Cardiac muscle cell (in vitro differentiated cells and primary cell): ENCODE results near the gene MAD1L1. TPM values are rescaled to one million over a fixed set of nuclear protein-coding genes. Genes with fewer than 3 reads are reported as not detected.

Experiments
- DNase-seq, 2 donors: peaks; one replicate each; pipeline versions ENCODE4 v3.0.0 to v3.0.0-alpha.2; 2010 to 2017; ENCODE audit warnings: low read depth in 1 of 2, low spot score in 1 of 2
- H3K27ac ChIP-seq: fragments of 200-600 bp; sonication (generic); 2 replicates; pipeline ENCODE4 v1.5.1; 2016
- H3K27me3 ChIP-seq: fragments of 200-600 bp; sonication (generic); 2 replicates; pipeline ENCODE4 v1.6.0; 2016; ENCODE audit warnings: control low read depth
- H3K36me3 ChIP-seq: fragments of 200-600 bp; sonication (generic); 2 replicates; pipeline ENCODE4 v1.5.1; 2016; ENCODE audit warnings: control low read depth
- H3K4me1 ChIP-seq: fragments of 200-600 bp; sonication (generic); 2 replicates; pipeline ENCODE4 v1.8.1; 2017; ENCODE audit warnings: low read depth, mild to moderate bottlenecking, mixed run types
- H3K4me3 ChIP-seq: fragments of 200-600 bp; sonication (generic); 2 replicates; pipeline ENCODE4 v1.5.1; 2016; ENCODE audit warnings: mild to moderate bottlenecking
- H3K9me3 ChIP-seq: fragments of 200-600 bp; sonication (generic); 2 replicates; pipeline ENCODE4 v1.5.1; 2017; ENCODE audit warnings: low read depth, mild to moderate bottlenecking, control low read depth
- polyA plus RNA-seq: library from polyadenylated mRNA; unstranded; fragments of >200 nt; fragmentation: Nextera tagmentation; extraction: Ambion mirVana; gene quantifications from 2 replicates; pipeline ENCODE4 v1.2.1, GENCODE V29; 2016
- total RNA-seq: library from RNA; depleted of rRNA; stranded (reverse); fragments of >200 nt; gene quantifications from 2 replicates; pipeline ENCODE4 v1.2.3, GENCODE V29; 2016
- TF ChIP-seq, protein P1 (sequence below): IDR thresholded peaks from 2 replicates; pipeline ENCODE4 v1.5.1; 2012; ENCODE audit warnings: low read depth, mild to moderate bottlenecking, low read length

Gene MAD1L1
- total and polyA plus RNA-seq, 2 experiments from 2014 or later: 38.3 to 56.2 TPM

DNA sequence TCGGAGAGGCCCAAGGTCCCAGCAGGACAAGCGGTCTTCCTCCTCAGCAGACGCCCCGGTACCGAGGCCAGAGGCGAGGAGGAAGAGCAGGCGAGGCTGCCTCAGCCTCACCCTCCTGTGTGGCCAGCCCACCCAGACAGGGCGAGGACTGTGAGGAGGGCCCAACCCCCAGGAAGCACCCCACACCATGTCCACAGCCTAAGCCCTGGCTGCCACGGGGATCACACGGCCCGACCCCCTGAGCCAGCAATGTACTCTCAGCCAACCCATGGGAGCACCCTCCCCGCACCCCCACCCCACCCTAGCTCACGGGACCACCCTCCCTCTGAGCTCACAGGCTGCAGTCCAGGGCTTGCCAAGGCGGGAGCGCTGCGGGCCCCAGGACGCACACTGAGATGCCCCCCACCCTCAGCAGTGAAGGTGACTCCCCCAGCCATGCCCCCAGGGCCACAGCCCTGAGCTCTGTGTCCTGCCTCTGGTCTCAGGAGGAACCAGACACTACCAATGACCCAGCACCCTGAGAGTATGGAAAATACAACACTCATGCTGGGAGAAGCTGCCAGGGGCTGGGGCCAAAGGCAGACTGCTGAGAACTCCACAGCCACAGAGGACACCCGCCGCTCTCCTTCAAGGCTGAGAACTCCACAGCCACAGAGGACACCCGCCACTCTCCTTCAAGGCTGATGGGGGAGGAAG lies 93.6 kb downstream of the MAD1L1 start:
- Histone ChIP-seq H3K27me3 (no peaks in the 10 kb centered on the region), H3K36me3 (no peaks in the 10 kb centered on the region), H3K27ac (no peak overlapping the region), H3K4me1 (no peaks in the 10 kb centered on the region), H3K9me3 (no peaks in the 10 kb centered on the region), H3K4me3 (no peak overlapping the region)
- TF ChIP-seq, protein P1, sequence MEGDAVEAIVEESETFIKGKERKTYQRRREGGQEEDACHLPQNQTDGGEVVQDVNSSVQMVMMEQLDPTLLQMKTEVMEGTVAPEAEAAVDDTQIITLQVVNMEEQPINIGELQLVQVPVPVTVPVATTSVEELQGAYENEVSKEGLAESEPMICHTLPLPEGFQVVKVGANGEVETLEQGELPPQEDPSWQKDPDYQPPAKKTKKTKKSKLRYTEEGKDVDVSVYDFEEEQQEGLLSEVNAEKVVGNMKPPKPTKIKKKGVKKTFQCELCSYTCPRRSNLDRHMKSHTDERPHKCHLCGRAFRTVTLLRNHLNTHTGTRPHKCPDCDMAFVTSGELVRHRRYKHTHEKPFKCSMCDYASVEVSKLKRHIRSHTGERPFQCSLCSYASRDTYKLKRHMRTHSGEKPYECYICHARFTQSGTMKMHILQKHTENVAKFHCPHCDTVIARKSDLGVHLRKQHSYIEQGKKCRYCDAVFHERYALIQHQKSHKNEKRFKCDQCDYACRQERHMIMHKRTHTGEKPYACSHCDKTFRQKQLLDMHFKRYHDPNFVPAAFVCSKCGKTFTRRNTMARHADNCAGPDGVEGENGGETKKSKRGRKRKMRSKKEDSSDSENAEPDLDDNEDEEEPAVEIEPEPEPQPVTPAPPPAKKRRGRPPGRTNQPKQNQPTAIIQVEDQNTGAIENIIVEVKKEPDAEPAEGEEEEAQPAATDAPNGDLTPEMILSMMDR: no peak
- no peak for DNase-seq

DNA sequence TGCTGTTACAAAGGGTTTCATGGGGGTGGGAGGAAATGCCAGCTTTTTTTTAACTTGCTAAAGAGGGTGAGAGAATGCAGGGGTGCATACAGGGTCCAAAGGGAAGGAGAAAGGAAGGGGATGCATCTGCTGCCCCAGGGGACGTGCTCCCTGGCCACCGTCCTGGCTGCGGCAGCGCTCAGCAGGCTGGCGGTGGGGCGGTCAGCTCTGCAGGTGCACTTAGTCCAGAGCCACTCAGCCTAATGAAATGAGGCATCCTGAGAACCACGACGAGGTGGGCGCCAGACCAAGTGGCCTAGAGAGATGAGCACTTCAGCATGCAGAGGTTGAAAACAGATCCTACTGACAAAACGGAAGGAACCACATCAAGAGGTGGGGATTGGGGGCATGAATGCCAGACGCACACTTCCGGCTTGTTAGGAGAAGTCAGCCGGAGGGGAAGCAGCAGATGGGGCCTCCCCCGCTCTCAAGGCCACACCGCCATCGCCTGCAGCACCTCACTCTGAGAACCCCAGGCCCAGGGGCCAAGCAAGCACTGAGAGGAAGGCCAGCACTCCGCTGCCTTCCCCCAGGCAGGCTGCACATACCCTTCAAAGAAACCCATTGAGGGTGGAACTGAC lies 94.5 kb downstream of the MAD1L1 start:
- Histone ChIP-seq H3K4me1 (no peaks in the 10 kb centered on the region), H3K36me3 (no peaks in the 10 kb centered on the region), H3K4me3 (no peak overlapping the region), H3K9me3 (no peaks in the 10 kb centered on the region), H3K27ac (no peak overlapping the region), H3K27me3 (no peaks in the 10 kb centered on the region)
- no peak for DNase-seq
- TF ChIP-seq, protein P1: no peak

DNA sequence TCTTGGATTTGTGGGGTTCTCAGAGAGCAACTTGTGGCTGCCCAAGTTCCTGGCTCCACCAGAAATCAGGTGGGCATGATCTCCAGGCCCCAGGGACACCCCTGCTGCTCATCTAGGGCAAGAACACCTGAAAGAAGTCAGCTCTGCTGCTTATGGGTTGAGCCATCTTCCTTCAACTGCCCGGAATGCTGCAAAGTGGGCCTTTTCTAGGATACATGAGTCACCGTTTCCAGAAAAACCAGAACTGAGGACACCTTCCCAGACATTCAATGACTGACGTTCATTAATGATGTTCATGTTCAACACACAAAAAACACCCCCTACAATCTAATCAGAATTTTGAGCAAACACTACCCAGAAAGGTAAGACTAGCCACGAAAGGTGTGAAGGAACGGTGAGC lies 98.0 kb downstream of the MAD1L1 start:
- DNase-seq: no peak
- H3K27me3 ChIP-seq: no peaks in the 10 kb centered on the region
- H3K4me3 ChIP-seq: no peak overlapping the region
- H3K9me3 ChIP-seq: no peaks in the 10 kb centered on the region
- H3K4me1 ChIP-seq: no peaks in the 10 kb centered on the region
- H3K36me3 ChIP-seq: no peaks in the 10 kb centered on the region
- TF ChIP-seq, protein P1: no peak
- H3K27ac ChIP-seq: no peak overlapping the region

DNA sequence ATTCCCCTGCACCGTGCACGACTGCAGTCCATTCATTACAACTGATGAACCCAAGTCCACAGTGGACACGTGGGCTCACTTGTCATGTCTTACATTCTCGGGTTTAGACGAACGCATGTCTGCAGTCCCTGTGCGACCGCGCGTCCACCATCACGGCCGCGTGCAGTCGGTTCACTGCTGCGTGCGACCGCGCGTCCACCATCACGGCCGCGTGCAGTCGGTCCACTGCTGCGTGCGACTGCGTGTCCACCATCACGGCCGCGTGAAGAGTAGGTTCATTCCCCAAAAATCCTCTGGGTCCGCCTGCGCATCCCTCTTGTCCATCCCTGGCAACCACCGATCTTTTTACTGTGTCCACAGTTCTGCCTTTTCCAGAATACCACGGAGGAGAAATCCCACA lies 100.5 kb downstream of the MAD1L1 start:
- no peak overlapping the region for H3K4me3 ChIP-seq
- H3K9me3 ChIP-seq: no peaks in the 10 kb centered on the region
- H3K27ac ChIP-seq: no peak overlapping the region
- no peaks in the 10 kb centered on the region for H3K4me1 ChIP-seq
- TF ChIP-seq, protein P1: no peak
- no peak for DNase-seq
- H3K36me3 ChIP-seq: no peaks in the 10 kb centered on the region
- H3K27me3 ChIP-seq: no peaks in the 10 kb centered on the region

DNA sequence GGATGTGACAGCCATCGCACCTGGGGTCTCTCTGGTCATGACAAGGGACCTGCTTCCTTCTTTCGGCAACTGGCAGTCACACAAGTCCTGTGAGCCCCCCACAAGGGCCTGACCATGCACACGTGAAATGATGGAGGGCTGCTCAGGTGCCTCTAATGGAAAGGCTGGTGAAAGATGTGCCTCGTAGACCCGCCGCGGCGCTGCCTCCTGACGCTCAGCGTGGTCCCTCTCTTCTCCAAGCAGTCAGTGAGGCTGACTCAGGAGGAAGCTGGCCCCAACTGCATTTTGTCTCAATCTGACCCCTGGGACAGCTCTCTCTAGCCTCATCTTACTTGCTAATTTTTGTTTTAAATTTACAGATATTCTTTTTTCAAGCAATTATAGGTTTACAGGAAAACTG lies 100.9 kb downstream of the MAD1L1 start:
- Histone ChIP-seq H3K9me3 (no peaks in the 10 kb centered on the region), H3K4me1 (no peaks in the 10 kb centered on the region), H3K4me3 (no peak overlapping the region), H3K27me3 (no peaks in the 10 kb centered on the region), H3K36me3 (no peaks in the 10 kb centered on the region), H3K27ac (no peak overlapping the region)
- TF ChIP-seq, protein P1: no peak
- no peak for DNase-seq
